ENCODE results near the gene SMIM8. TPM values are rescaled to one million over a fixed set of nuclear protein-coding genes. Genes with fewer than 3 reads are reported as not detected.

The SMIM8 gene
- total RNA-seq, 1 donor from 2014 or later, result 5.5 TPM

GRCh38 chr6:87366072-87366827, 43.9 kb downstream of the SMIM8 start:
- Mint-ChIP-seq H3K4me1 (ENCODE audit: low read depth) (no peaks in the 10 kb centered on the region), H3K36me3 (ENCODE audit: low read depth) (peaks cover 5% of the 10 kb centered on the region), H3K27me3 (ENCODE audit: low read depth) (no peaks in the 10 kb centered on the region), H3K4me3 (ENCODE audit: unreplicated experiment) (no peak overlapping the region), H3K9me3 (ENCODE audit: low read depth) (peaks cover 13% of the 10 kb centered on the region), H3K27ac (ENCODE audit: unreplicated experiment) (no peak overlapping the region)
- no peak for TF ChIP-seq CTCF (IDR thresholded peaks at IDR 0.05)
- no peak for DNase-seq (ENCODE audit: low spot score)

- Mint-ChIP-seq H3K27me3 (ENCODE audit: low read depth) (no peaks in the 10 kb centered on the region), H3K4me1 (ENCODE audit: low read depth) (no peaks in the 10 kb centered on the region), H3K36me3 (ENCODE audit: low read depth) (peaks cover 5% of the 10 kb centered on the region), H3K9me3 (ENCODE audit: low read depth) (peaks cover 13% of the 10 kb centered on the region), H3K4me3 (ENCODE audit: unreplicated experiment) (no peak overlapping the region), H3K27ac (ENCODE audit: unreplicated experiment) (no peak overlapping the region)
- no peak for TF ChIP-seq CTCF (IDR thresholded peaks at IDR 0.05)
- no peak for DNase-seq (ENCODE audit: low spot score)
Measured at GRCh38 chr6:87366899-87367298, 44.5 kb downstream of the SMIM8 start.

GRCh38 chr6:87373377-87373776, 51.0 kb downstream of the SMIM8 start:
- Mint-ChIP-seq H3K27ac (ENCODE audit: unreplicated experiment) (no peak overlapping the region), H3K27me3 (ENCODE audit: low read depth) (no peaks in the 10 kb centered on the region), H3K9me3 (ENCODE audit: low read depth) (peaks cover 6% of the 10 kb centered on the region), H3K36me3 (ENCODE audit: low read depth) (peaks cover 1% of the 10 kb centered on the region), H3K4me1 (ENCODE audit: low read depth) (no peaks in the 10 kb centered on the region), H3K4me3 (ENCODE audit: unreplicated experiment) (no peak overlapping the region)
- TF ChIP-seq CTCF (IDR thresholded peaks at IDR 0.05), result no peak
- no peak for DNase-seq (ENCODE audit: low spot score)

GRCh38 chr6:87375315-87375714, 52.9 kb downstream of the SMIM8 start:
- Mint-ChIP-seq H3K4me3 (ENCODE audit: unreplicated experiment) (no peak overlapping the region), H3K36me3 (ENCODE audit: low read depth) (peaks cover 3% of the 10 kb centered on the region), H3K27ac (ENCODE audit: unreplicated experiment) (no peak overlapping the region), H3K4me1 (ENCODE audit: low read depth) (peaks cover 6% of the 10 kb centered on the region), H3K27me3 (ENCODE audit: low read depth) (no peaks in the 10 kb centered on the region), H3K9me3 (ENCODE audit: low read depth) (no peaks in the 10 kb centered on the region)
- no peak for DNase-seq (ENCODE audit: low spot score)
- no peak for TF ChIP-seq CTCF (IDR thresholded peaks at IDR 0.05)

- Mint-ChIP-seq H3K4me1 (ENCODE audit: low read depth) (peaks cover 6% of the 10 kb centered on the region), H3K36me3 (ENCODE audit: low read depth) (peaks cover 3% of the 10 kb centered on the region), H3K27me3 (ENCODE audit: low read depth) (no peaks in the 10 kb centered on the region)
Measured at GRCh38 chr6:87376643-87377042, 54.3 kb downstream of the SMIM8 start.

More at GRCh38 chr6:87376643-87377042, 54.3 kb downstream of the SMIM8 start:
- H3K9me3 Mint-ChIP-seq (ENCODE audit: low read depth), result no peaks in the 10 kb centered on the region
- no peak for DNase-seq (ENCODE audit: low spot score)
- no peak overlapping the region for H3K4me3 Mint-ChIP-seq (ENCODE audit: unreplicated experiment)
- no peak overlapping the region for H3K27ac Mint-ChIP-seq (ENCODE audit: unreplicated experiment)
- TF ChIP-seq CTCF (IDR thresholded peaks at IDR 0.05), result no peak
